ENCODE measurements around the gene SPINDOC. TPM values are rescaled to one million over a fixed set of nuclear protein-coding genes. Genes with fewer than 3 reads are reported as not detected.

SPINDOC gene
- total RNA-seq, 4 donors from 2014 or later, result 1.5 to 9.8 (median 5.2) TPM

DNA sequence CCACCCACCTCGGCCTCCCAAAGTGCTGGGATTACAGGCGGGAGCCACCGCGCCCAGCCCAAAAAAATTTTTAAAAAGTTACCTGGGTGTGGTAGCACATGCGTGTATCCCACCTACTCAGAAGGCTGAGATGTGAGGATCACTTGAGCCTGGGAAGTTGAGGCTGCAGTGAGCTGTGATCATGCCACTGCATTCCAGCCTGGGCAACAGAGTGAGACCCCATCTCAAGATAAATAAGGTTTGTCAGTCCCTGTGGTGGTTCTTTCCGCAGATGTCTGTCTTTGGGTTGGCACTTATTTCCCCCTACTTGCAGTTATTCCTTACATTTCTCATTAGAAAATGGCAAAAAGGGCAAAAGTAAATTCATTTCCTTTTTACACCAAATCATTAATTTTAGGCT, 33.6 kb downstream of the SPINDOC start:
- no peaks in the 10 kb centered on the region for H3K9me3 ChIP-seq
- 83 to 100% methylated on average over 1 to 6 of the region's 6 CpGs for WGBS, 2 donors (ENCODE audit: low coverage in 1 of 2)
- intact Hi-C loops (cut with DNase I; ENCODE audit: low total_unique reads), result loop anchor here (5.0 kb wide), 1 partner anchor 75 kb away; no protein-coding TSS in a partner anchor
- in situ Hi-C loops (cut with MboI; ENCODE audit: low pct_ligation_motif_present in 1 of 4, low pct_unique_long_range_greater_than_20kb in 1 of 4, low sequenced_read_pairs in 3 of 4), result loop anchor here in 1 of 4 donors (25.0 kb wide), 1 partner anchor 315 kb away; the partner anchor contains the start of gene MACROD1
- no peak for DNase-seq
- peaks cover 28 to 79% (median 41%) of the 10 kb centered on the region in 4 donors for H3K4me1 ChIP-seq
- H3K4me3 ChIP-seq, result no peak overlapping the region
- peak overlapping the region in 3 of 4 donors; percentile 5 to 49 (median 40) for H3K27ac ChIP-seq
- H3K27me3 ChIP-seq, result no peaks in the 10 kb centered on the region
- H3K36me3 ChIP-seq, result peaks cover 0 to 6% (median 0%) of the 10 kb centered on the region in 4 donors
- TF ChIP-seq POLR2A (IDR thresholded peaks at IDR 0.05) (no peak), POLR2AphosphoS5 (IDR thresholded peaks at IDR 0.05) (no peak), EP300 (IDR thresholded peaks at IDR 0.05; ENCODE audit: low read depth) (no peak)
- TF ChIP-seq, protein P1, sequence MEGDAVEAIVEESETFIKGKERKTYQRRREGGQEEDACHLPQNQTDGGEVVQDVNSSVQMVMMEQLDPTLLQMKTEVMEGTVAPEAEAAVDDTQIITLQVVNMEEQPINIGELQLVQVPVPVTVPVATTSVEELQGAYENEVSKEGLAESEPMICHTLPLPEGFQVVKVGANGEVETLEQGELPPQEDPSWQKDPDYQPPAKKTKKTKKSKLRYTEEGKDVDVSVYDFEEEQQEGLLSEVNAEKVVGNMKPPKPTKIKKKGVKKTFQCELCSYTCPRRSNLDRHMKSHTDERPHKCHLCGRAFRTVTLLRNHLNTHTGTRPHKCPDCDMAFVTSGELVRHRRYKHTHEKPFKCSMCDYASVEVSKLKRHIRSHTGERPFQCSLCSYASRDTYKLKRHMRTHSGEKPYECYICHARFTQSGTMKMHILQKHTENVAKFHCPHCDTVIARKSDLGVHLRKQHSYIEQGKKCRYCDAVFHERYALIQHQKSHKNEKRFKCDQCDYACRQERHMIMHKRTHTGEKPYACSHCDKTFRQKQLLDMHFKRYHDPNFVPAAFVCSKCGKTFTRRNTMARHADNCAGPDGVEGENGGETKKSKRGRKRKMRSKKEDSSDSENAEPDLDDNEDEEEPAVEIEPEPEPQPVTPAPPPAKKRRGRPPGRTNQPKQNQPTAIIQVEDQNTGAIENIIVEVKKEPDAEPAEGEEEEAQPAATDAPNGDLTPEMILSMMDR (IDR thresholded peaks at IDR 0.05), result no peak

DNA sequence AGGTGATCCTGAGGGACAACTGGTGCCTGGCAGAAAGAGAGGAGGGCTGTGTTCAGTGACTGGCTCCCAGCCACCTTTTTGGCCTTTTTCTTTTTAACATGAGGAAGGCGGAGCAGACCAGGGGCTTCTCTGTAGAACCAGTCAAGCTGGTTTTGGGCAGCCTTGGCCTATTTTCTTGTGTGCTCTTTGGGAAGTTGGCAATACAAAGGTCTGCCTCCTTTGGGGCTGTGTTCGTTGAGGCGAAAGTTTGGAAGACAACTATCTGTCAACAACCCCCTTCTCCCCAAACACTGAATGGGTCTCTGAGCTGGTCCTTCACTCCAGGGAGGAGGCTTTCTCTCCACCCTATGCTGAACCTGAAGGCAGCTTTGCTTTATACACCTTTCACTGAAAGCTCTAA, 34.1 kb downstream of the SPINDOC start:
- Histone ChIP-seq H3K27ac (peak overlapping the region; percentile 5 to 55 (median 44)), H3K4me3 (no peak overlapping the region), H3K27me3 (no peaks in the 10 kb centered on the region), H3K36me3 (peaks cover 0 to 6% (median 0%) of the 10 kb centered on the region in 4 donors), H3K9me3 (no peaks in the 10 kb centered on the region), H3K4me1 (peaks cover 26 to 79% (median 36%) of the 10 kb centered on the region in 4 donors)
- in situ Hi-C loops (cut with MboI; ENCODE audit: low pct_ligation_motif_present in 1 of 4, low pct_unique_long_range_greater_than_20kb in 1 of 4, low sequenced_read_pairs in 3 of 4), result loop anchor here in 1 of 4 donors (25.0 kb wide), 1 partner anchor 315 kb away; the partner anchor contains the start of gene MACROD1
- intact Hi-C loops (cut with DNase I; ENCODE audit: low total_unique reads), result loop anchor here (5.0 kb wide), 1 partner anchor 75 kb away; no protein-coding TSS in a partner anchor
- 55% methylated on average over 3 of the region's 3 CpGs; no CpG with 5 or more reads in 1 of the 2 donors for WGBS, 2 donors (ENCODE audit: low coverage in 1 of 2)
- TF ChIP-seq, protein P1 (IDR thresholded peaks at IDR 0.05), result no peak
- TF ChIP-seq POLR2AphosphoS5 (IDR thresholded peaks at IDR 0.05) (no peak), POLR2A (IDR thresholded peaks at IDR 0.05) (no peak), EP300 (IDR thresholded peaks at IDR 0.05; ENCODE audit: low read depth) (no peak)
- no peak for DNase-seq

DNA sequence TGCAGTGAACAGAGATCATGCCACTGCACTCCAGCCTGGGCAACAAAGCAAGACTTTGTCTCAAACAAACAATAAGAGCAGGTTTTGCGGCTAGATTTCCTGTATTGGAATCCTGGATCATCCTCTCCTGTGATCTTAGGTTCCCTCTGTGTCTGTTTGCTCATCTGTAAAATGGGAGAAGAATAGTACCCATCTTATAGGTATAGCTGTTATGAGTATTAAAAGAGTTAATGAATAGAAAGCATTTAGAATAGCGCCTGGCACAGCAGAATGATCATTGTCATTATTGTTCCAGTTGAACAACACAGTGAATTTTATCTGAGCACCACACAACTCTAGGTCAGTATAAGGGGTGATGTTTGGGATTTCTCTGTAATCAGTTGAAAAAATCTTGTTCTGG, 36.4 kb downstream of the SPINDOC start:
- in situ Hi-C loops (cut with MboI; ENCODE audit: low pct_ligation_motif_present in 1 of 4, low pct_unique_long_range_greater_than_20kb in 1 of 4, low sequenced_read_pairs in 3 of 4) (loop anchor here in 1 of 4 donors (25.0 kb wide), 1 partner anchor 313 kb away; the partner anchor contains the start of gene MACROD1), intact Hi-C loops (cut with DNase I; ENCODE audit: low total_unique reads) (loop anchor here (5.0 kb wide), 1 partner anchor 73 kb away; no protein-coding TSS in a partner anchor)
- Histone ChIP-seq H3K27me3 (no peaks in the 10 kb centered on the region), H3K9me3 (no peaks in the 10 kb centered on the region), H3K36me3 (no peaks in the 10 kb centered on the region), H3K4me3 (no peak overlapping the region), H3K4me1 (peaks cover 16 to 57% (median 27%) of the 10 kb centered on the region in 4 donors), H3K27ac (no peak overlapping the region)
- DNase-seq, result no peak
- TF ChIP-seq EP300 (IDR thresholded peaks at IDR 0.05; ENCODE audit: low read depth) (no peak), POLR2A (IDR thresholded peaks at IDR 0.05) (no peak), POLR2AphosphoS5 (IDR thresholded peaks at IDR 0.05) (no peak)
- TF ChIP-seq, protein P1 (IDR thresholded peaks at IDR 0.05), result no peak
- 75 to 94% methylated on average over 1 to 2 of the region's 2 CpGs for WGBS, 2 donors (ENCODE audit: low coverage in 1 of 2)

DNA sequence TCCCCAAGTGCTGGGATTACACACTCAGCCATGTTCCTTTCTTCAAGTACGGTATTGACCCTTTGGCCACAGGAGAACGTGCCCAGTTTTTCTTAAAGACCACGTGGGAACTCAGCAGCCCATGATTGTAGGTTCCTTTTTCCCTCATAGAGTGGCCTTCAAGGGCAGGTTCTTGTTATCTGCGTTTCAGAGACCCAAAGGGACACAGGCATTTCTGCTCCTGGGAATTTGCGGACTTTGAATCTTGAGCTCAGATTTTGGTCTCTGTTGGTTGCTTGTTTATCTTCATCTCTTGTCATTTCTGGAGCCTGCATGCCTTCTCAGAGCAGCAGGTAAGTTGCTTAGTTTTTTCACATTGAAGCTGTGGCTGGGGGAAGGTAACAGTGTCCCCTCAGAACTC, 37.7 kb downstream of the SPINDOC start:
- in situ Hi-C loops (cut with MboI; ENCODE audit: low pct_ligation_motif_present in 1 of 4, low pct_unique_long_range_greater_than_20kb in 1 of 4, low sequenced_read_pairs in 3 of 4), result no loop called here
- no peak overlapping the region for H3K4me3 ChIP-seq
- 70 to 79% methylated on average over 2 to 5 of the region's 5 CpGs for WGBS, 2 donors (ENCODE audit: low coverage in 1 of 2)
- peaks cover 16 to 57% (median 32%) of the 10 kb centered on the region in 4 donors for H3K4me1 ChIP-seq
- DNase-seq, result no peak
- no peaks in the 10 kb centered on the region for H3K36me3 ChIP-seq
- no peaks in the 10 kb centered on the region for H3K27me3 ChIP-seq
- peak overlapping the region in 3 of 4 donors; percentile 38 to 65 (median 48) for H3K27ac ChIP-seq
- no peaks in the 10 kb centered on the region for H3K9me3 ChIP-seq
- TF ChIP-seq POLR2A (IDR thresholded peaks at IDR 0.05) (no peak), POLR2AphosphoS5 (IDR thresholded peaks at IDR 0.05) (no peak), EP300 (IDR thresholded peaks at IDR 0.05; ENCODE audit: low read depth) (no peak)
- TF ChIP-seq, protein P1 (IDR thresholded peaks at IDR 0.05), result no peak
- intact Hi-C loops (cut with DNase I; ENCODE audit: low total_unique reads), result no loop called here
